K562 (cell line): Measurements from ENCODE around the gene OPCML. TPM values are rescaled to one million over a fixed set of nuclear protein-coding genes. Genes with fewer than 3 reads are reported as not detected.

Experiments used
- ATAC-seq: fragments of 200-7000 bp; cut with Tn5 transposase; 3 replicates; pipeline ENCODE4 v1.9.1; 2020; ENCODE audit warnings: moderate library complexity
- BruUV-seq: library from RNA; stranded (reverse); fragments of 400-500 nt; replicated peaks from 2 replicates; lab custom pipeline; 2021; lab: Mats Ljungman, UMichigan
- CTCF ChIA-PET: fragments of 300-600 bp; formaldehyde crosslinking; extraction: SDS; loops from one replicate; lab custom pipeline; 2021; ENCODE audit warnings: low intra/inter-chr PET ratio; lab: Yijun Ruan, JAX
- POLR2A ChIA-PET: fragments of 300-600, 350-650 bp; sonication (Branson Sonifier 250); formaldehyde crosslinking; extraction: SDS; loops from one replicate; lab custom pipeline; 2021; ENCODE audit warnings: antibody characterized with exemption, inconsistent platforms; lab: Yijun Ruan, JAX
- DNase-seq, 4 experiments: peaks; one replicate each; pipeline versions ENCODE4 v3.0.0 to v3.0.0-alpha.2; 2011 to 2018; ENCODE audit warnings: low spot score in 3 of 4, mixed read lengths in 3 of 4; ENCODE audit errors: extremely low read depth in 1 of 4
- FAIRE-seq: peaks from 2 replicates; lab custom pipeline; 2011; peaks lifted over from hg19 to GRCh38; lab: Jason Lieb, UNC
- H2AFZ ChIP-seq: 2 replicates; pipeline ENCODE4 v1.6.0; 2011; ENCODE audit warnings: low read depth, low read length, control low read depth, inconsistent platforms
- H3K27ac ChIP-seq: fragments of 200-600 bp; 3 replicates; pipeline ENCODE4 v1.8.0; 2011; ENCODE audit warnings: low read depth, mild to moderate bottlenecking, control low read depth, inconsistent platforms, low read length, moderate library complexity, mixed read lengths; ENCODE audit errors: extremely low read depth
- H3K27me3 ChIP-seq, 2 experiments: fragments of 300-600 bp in 1 of 2; 2 replicates in 1 of 2; 3 replicates in 1 of 2; pipeline versions ENCODE4 v1.6.0 to v1.8.0; 2011; ENCODE audit warnings: inconsistent platforms in 2 of 2, low read length in 2 of 2, mild to moderate bottlenecking in 1 of 2, mixed read lengths in 1 of 2, moderate library complexity in 1 of 2; ENCODE audit not compliant: control insufficient read depth in 2 of 2, insufficient read depth in 2 of 2
- H3K36me3 ChIP-seq: fragments of 300-600 bp; 3 replicates; pipeline ENCODE4 v1.8.0; 2011; ENCODE audit warnings: mild to moderate bottlenecking, low read length, inconsistent platforms; ENCODE audit not compliant: control insufficient read depth, insufficient read depth
- H3K4me1 ChIP-seq, 2 experiments: fragments of 200-600 bp in 1 of 2; replicated peaks in 1 of 2; 2 replicates in 1 of 2; 3 replicates in 1 of 2; pipeline versions ENCODE4 v1.5.1 to v1.8.0; 2011; ENCODE audit warnings: inconsistent platforms in 2 of 2, low read length in 2 of 2, mild to moderate bottlenecking in 1 of 2, mixed read lengths in 1 of 2, moderate library complexity in 1 of 2; ENCODE audit not compliant: control insufficient read depth in 2 of 2, insufficient read depth in 2 of 2
- H3K4me2 ChIP-seq: 2 replicates; pipeline ENCODE4 v1.6.1; 2011; ENCODE audit warnings: low read length, control low read depth, inconsistent platforms, mixed read lengths; ENCODE audit not compliant: insufficient read depth
- H3K4me3 ChIP-seq: fragments of 200-600 bp; sonication (generic), shearing (Covaris generic); 2 replicates; pipeline ENCODE4 v1.5.1; 2016; ENCODE audit warnings: control low read depth, inconsistent platforms
- H3K79me2 ChIP-seq: fragments of 200-600 bp; 3 replicates; pipeline ENCODE4 v1.8.0; 2011; ENCODE audit warnings: low read length, inconsistent platforms; ENCODE audit not compliant: control insufficient read depth, insufficient read depth
- H3K9ac ChIP-seq, 2 experiments: 2 replicates each; pipeline versions ENCODE4 v1.6.0 to v1.6.1; 2011; ENCODE audit warnings: low read depth in 2 of 2, low read length in 2 of 2, control low read depth in 1 of 2, inconsistent platforms in 1 of 2, mild to moderate bottlenecking in 1 of 2, mixed read lengths in 1 of 2; ENCODE audit not compliant: insufficient read depth in 1 of 2
- H3K9me1 ChIP-seq: one replicate; pipeline ENCODE4 v1.6.0; 2011; ENCODE audit warnings: inconsistent platforms, mild to moderate bottlenecking, low read length, moderate library complexity; ENCODE audit not compliant: control insufficient read depth, insufficient read depth
- H3K9me3 ChIP-seq: replicated peaks from 2 replicates; pipeline ENCODE4 v1.5.1; 2011; ENCODE audit warnings: low read depth, low read length, inconsistent platforms; ENCODE audit not compliant: control insufficient read depth, insufficient read depth
- H4K20me1 ChIP-seq: replicated peaks from 2 replicates; pipeline ENCODE4 v1.6.1; 2011; ENCODE audit warnings: low read length, inconsistent platforms, mixed read lengths; ENCODE audit not compliant: control insufficient read depth, insufficient read depth
- SREBF2 ChIP-seq: sonication (generic); formaldehyde crosslinking; IDR thresholded peaks from 2 replicates; pipeline ENCODE4 v1.4.0; 2020; ENCODE audit warnings: mild to moderate bottlenecking, missing genetic modification reagents
- WGBS: fragments of 100-300 bp; shearing (Covaris generic); methylation state at CpG from one replicate; pipeline ENCODE4 v1.1.6; 2016; ENCODE audit warnings: low coverage, mixed read lengths; ENCODE audit not compliant: insufficient coverage; ENCODE audit errors: missing lambda C conversion rate; 5-methylcytosine and 5-hydroxymethylcytosine counted together
- in situ Hi-C: fragments of 300-500 bp; cut with MboI; formaldehyde crosslinking; loops from 4 replicates; pipeline ENCODE4 v1.15.0; 2018; ENCODE audit warnings: inconsistent platforms, mixed read lengths
- intact Hi-C: fragments of 100-400 bp; cut with micrococcal nuclease; formaldehyde crosslinking; loops from 2 replicates; pipeline ENCODE4 v1.14.2; 2022
- polyA plus RNA-seq, 8 experiments: library from polyadenylated mRNA; depleted of rRNA in 4 of 8; stranded (reverse) in 5 of 8; unstranded in 3 of 8; fragments of >200 nt; fragmentation: Nextera tagmentation in 2 of 8; fragmentation: Illumina TruSeq in 1 of 8; extraction: Ambion mirVana in 2 of 8; extraction: Trizol in 1 of 8; gene quantifications; 2 replicates each; pipeline versions ENCODE4 v1.2.1 to v1.2.3, GENCODE V29; 2011 to 2014; ENCODE audit warnings: inconsistent platforms in 1 of 8, missing spikeins in 1 of 8
- total RNA-seq, 7 experiments: library from RNA; depleted of rRNA in 6 of 7; stranded (reverse); fragments of >200 nt in 6 of 7; fragmentation: Illumina TruSeq in 2 of 7; extraction: Trizol in 2 of 7; gene quantifications; 2 replicates each; pipeline versions ENCODE4 v1.2.1 to v1.2.3, GENCODE V29; 2011 to 2021; ENCODE audit warnings: low replicate concordance in 1 of 7
- TF ChIP-seq, protein P1 (sequence below): fragments of 150-350 bp; IDR thresholded peaks from 2 replicates; pipeline ENCODE4 v1.6.1; 2014; ENCODE audit warnings: low read depth, mild to moderate bottlenecking, low read length, borderline replicate concordance

Gene OPCML
- total and polyA plus RNA-seq, 9 of the 15 experiments (the other 6 are each of a cell fraction or from before 2014, with no cell fraction given) = not detected

DNA sequence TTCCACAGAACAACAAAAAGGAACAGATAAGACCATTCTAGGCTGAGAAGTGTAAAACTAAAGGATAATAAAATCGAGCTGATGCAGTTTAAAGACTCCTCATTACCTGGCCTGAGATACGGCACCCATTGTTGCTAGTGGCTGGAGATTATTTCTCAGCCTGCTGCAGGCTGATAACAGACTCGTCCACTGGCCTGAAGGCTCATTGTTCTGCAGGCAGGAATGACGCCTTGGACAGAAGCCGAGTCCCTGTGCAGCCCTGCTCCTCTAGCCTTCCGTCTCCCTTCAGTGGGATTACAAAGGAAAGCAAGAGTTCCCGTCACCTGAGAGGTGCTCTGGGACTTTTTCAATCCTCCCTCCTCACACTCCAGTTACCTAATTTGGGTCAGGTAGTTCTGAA lies 1065.3 kb downstream of the OPCML start:
- H3K9me1 ChIP-seq = no peaks in the 10 kb centered on the region
- H3K9me3 ChIP-seq = no peaks in the 10 kb centered on the region; the same call in 1 of the 2 replicates
- CTCF ChIA-PET = no interaction called here
- in situ Hi-C loops (no loop called here), intact Hi-C loops (no loop called here)
- ATAC-seq (no peak), DNase-seq (no peak), FAIRE-seq (no peak)
- H2AFZ ChIP-seq = no peak overlapping the region
- no peak overlapping the region for H3K4me2 ChIP-seq
- H3K79me2 ChIP-seq = no peaks in the 10 kb centered on the region
- no peaks in the 10 kb centered on the region for H4K20me1 ChIP-seq
- BruUV-seq = no TSS peak
- TF ChIP-seq, protein P1, sequence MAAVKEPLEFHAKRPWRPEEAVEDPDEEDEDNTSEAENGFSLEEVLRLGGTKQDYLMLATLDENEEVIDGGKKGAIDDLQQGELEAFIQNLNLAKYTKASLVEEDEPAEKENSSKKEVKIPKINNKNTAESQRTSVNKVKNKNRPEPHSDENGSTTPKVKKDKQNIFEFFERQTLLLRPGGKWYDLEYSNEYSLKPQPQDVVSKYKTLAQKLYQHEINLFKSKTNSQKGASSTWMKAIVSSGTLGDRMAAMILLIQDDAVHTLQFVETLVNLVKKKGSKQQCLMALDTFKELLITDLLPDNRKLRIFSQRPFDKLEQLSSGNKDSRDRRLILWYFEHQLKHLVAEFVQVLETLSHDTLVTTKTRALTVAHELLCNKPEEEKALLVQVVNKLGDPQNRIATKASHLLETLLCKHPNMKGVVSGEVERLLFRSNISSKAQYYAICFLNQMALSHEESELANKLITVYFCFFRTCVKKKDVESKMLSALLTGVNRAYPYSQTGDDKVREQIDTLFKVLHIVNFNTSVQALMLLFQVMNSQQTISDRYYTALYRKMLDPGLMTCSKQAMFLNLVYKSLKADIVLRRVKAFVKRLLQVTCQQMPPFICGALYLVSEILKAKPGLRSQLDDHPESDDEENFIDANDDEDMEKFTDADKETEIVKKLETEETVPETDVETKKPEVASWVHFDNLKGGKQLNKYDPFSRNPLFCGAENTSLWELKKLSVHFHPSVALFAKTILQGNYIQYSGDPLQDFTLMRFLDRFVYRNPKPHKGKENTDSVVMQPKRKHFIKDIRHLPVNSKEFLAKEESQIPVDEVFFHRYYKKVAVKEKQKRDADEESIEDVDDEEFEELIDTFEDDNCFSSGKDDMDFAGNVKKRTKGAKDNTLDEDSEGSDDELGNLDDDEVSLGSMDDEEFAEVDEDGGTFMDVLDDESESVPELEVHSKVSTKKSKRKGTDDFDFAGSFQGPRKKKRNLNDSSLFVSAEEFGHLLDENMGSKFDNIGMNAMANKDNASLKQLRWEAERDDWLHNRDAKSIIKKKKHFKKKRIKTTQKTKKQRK = no peak
- TF ChIP-seq SREBF2 (CRISPR knock-in tag) = no peak
- POLR2A ChIA-PET = no interaction called here
- H3K4me3 ChIP-seq = no peak overlapping the region
- 2% methylated on average over 7 of the region's 7 CpGs for WGBS
- H3K27me3 ChIP-seq = no peaks in the 10 kb centered on the region
- H3K27ac ChIP-seq = no peak overlapping the region
- H3K4me1 ChIP-seq = no peaks in the 10 kb centered on the region
- H3K9ac ChIP-seq = no peak overlapping the region
- H3K36me3 ChIP-seq = no peaks in the 10 kb centered on the region
